Stimulated activated CD4-positive, alpha-beta T cell treated with anti-CD3 and anti-CD28 coated beads, Interleukin-2, amount 100 ng/mL, for 48 hours (primary cell): ENCODE data around the gene MAN1A2.

Experiments
- DNase-seq, 2 donors: peaks; one replicate each; pipeline ENCODE4 v3.0.0-alpha.2; 2020

MAN1A2 gene

DNA sequence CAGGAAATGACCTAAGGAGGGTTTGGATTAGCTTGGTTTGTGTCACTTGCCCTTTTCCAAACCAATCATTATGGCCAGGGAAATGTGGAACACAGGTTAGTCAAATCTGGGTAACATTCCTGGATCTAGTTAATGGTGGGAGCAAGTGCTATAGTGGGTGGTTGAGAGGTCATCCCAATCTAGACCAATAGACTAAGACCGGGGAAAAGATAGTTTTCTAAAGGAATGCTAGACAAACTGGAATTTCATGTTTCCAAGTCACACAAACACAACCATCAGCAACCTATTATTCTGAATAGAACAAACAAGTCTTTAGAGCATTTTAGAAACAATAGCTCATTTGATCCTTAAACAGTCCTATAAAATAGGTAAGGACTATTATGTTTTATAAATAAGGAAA is 4.3 kb upstream of the MAN1A2 start:
- no peak for DNase-seq

DNA sequence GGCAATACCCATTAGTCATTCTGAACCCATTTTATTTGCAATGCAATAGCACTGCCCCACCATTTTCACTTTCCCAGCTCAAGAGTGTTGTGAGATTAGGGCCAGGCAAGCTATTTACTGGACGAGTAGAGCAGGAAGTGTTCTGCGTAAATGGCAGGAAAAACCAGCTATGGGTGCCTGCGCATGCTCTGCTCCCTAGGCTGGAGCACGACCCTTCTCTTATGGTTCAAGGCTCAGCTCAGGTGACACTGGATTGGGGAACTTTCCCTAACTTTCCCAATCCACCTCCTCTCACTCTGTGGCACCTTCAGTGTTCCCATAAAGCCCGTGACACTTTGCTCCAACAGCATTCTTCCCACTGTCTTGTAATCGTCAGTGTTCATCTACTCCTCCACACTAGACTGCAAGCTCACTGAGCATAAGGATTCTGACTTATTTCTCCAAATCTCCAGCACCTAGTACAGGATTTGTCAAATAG is 3.6 kb upstream of the MAN1A2 start:
- no peak for DNase-seq

DNA sequence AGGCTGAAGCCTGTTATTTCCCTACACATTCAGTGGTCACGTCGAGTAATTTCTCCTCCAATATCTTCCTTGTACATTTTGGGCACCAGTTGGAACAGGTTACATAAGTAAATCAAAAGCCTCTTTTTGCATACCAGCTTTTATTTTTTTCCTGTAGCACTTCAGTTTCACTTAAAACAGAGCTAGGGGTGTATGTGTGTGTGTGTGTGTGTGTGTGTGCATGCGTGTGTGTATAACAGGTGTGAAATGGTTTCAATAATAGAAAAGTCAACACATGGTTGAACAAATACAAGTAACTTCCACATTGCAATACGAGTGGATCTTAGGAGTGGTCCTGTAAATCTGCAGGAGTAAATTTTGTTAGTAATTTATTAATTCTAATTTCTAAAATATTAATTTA is 3.0 kb upstream of the MAN1A2 start:
- no peak for DNase-seq

DNA sequence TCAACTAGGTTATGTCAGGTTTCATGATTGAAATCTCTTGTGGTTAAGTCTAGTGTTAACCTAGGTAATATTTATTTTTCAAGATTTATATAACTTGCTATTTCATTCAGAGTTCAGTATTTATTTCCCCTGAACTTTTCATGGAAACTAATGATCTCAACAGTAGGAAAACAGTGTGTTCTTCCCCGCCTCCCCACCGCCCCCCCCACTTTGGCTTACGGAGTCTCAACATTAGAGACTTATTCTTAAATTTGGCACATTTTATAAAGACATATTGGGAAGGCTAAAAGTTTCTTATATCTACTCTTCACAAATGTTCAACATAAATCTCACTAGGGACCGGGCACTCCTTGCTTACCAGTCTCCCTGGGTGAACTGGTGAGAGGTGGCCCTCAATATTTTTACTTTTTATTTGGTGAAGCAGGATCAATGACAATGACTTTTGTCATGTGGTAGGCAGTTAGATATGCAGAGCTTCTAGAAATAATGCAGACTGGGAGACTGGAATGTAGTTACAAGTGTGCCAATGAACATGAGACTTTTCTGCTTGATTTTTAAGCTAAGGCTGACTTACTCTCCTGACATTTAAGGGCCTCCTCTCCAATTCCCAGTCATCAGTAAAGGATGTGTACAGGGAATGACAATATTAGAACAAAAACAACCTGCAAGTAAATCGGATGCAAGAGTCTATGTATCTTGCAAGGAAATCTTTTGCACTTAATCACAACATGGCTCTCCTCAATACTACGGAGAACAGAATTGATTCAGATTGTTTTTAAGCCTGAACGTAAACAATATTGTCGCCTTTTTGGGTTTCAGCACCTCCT is 1.7 kb upstream of the MAN1A2 start:
- DNase-seq, result no peak

DNA sequence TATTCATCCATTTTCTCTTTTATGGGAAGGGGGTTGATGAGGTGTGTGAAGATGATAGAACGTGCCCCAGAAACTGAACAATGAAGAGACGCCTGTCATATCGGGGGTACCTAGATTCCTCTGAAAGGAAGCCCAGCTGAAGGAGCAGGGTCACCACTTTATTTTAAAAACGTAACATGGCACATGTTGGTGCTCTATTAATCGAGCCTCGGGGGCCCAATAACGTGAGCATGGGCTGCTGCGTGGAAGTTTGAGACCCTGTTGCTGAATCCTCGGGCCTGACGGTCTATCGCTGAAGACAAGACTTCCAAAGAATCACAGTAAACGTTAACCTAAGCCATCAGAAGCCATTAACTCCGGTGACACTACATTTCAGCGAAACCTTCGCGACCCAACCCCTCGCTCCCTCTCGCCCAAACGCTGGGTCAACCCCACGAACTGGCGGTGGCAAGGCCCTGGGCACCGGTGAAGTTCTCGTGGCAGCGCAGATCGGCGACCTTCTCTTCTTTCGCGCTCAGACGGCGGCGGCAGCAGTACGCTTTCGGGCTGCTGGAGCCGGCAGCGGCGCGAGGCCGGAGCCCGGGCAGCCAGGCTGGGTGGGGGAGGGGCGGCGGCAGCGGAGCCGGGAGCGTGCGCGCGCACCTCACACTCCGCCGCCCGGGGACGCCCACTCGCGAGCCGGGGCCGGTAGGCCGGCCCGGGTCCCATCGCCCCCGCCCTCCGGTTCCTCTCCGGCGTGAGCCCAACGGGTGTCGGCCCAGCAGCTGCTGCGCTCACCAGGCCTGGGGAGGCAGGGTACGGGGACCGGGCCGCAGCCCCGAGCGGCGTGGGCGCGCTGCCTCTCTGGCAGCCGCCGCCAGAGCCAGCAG is 838 bp upstream of the MAN1A2 start:
- peak; percentile 68 to 81 for DNase-seq

DNA sequence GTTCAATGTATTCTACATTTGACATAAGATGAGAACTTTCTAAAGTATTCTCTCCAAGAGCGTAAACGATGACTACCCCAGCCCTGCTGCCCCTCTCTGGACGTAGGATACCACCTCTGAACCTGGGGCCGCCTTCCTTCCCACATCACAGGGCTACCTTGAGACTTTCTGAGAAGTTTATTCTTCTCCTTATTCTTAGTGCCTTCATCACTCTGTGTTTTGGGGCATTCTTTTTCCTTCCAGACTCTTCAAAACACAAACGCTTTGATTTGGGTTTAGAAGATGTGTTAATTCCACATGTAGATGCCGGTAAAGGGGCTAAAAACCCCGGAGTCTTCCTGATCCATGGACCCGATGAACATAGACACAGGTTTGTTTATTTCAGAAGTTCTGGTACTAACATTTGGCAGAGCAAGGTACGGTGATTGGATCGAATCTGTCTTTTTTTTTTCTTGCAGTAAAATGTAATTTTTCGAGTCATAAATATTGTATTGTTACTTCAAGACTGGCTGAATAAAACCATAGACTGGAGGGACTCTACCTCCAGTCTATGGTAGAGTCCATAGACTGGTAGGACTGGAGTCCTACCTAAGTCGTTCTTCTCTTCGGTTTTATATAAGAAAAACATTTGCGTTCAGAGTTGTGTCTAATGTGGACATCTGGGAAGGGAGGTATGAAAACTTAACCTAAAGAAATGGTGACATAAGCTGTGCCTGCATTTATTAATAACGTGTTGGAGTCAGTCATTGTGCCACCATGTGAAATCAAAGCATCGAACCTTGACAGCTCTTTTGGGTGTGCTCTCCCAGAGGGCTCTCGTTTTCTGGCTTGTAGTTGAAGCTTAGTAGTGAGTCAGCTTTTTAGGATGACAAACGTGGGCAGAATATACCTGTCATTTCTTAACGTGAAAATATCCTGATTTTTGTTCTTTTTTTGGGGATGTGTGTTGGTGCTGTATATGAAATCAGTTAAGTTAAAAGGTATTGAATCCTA is 1.2 kb downstream of the MAN1A2 start:
- no peak for DNase-seq

DNA sequence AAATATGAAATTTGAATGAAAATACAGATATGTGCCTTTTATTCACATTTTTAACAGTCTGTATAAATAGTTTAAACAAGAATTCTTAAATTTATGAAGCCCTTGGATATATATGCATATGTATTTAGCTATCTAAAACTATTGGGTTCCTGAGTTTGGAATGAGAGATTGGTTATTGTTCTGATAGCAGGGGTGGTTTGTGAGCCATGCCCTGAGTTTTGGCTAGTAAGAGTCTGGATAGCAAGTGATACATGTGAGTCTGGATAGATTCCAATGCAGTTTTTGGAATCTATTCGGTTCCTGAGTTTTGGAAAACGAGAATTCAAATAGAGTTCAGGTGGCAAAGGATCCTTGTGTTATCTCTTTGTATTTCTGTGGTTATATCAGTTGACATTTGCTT is 2.8 kb downstream of the MAN1A2 start:
- no peak for DNase-seq

DNA sequence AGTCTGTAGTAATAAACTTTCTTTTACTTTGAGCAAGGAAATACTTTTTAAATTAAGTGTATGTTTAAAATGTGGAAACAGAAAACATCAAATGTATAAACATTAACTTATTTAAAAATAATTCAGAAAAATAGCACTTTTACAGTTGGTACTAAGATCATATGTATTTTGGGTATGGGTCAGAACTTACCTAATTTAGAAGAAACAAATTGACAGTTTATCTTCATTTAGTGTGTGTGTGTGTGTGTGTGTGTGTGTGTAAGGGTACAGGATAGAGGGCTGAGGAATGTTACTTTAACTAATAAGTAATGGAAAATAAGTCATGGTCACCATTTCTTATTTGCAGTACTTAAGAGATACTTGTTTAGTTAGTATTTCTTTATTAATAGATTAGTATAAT is 3.3 kb downstream of the MAN1A2 start:
- DNase-seq, result no peak

DNA sequence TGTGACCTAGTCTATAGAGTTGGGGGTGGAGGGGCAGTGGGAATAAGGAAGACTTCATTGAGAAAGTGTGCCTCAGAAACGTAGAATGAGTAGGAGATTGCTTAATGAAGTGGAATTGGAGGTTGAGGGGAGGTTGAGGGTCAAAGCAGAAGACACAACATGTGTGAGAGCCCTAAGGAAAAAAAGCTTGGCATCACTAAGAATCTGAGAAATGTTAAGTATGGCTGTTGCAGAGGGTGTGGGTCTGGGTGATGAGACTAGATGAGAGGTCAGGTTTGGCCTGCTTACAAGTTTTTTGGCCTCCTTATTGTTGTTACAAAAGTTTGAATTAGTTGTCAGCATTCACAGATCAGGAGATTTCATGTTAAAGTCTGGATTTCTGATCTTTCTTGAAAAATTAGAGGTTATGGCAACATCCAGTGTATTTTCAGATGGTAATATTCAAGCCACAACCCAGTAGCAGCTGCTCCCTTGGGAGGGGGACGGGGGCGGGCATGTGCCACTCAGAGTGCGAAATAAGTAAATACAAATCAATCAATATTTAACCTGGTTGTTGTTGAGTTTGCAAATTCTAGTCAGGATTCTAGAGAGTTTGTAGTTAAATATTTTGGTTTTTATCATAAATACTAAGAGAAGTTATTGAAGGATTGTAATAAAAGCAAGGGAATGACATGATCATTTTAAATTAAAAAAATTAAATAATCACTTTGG is 4.3 kb downstream of the MAN1A2 start:
- DNase-seq, result no peak

DNA sequence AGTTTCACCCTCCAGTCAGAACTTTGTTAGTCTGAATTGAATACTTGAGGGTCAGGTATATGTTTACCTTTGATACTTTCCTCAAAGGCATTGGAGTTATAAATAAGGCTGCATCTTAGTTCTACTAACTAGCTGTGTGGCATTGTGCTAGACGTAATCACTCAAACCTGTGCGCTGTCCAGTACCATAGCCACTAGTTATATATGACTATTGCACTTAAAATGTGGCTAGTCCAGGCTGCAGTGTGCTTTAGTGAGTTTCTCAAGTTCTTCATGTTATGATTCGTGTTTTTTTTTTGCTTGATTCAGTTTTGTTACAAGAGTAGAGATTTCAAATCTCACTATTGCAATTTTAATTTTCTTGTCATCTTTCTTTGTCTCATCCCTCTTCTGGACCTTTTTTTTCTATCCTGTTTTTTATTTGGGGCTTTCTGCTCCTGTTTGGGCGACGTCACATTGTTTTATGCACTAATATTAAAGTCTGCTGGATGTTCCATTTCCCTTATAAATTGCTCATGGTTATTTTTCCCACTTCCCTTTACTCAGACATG is 5.7 kb downstream of the MAN1A2 start:
- no peak for DNase-seq

DNA sequence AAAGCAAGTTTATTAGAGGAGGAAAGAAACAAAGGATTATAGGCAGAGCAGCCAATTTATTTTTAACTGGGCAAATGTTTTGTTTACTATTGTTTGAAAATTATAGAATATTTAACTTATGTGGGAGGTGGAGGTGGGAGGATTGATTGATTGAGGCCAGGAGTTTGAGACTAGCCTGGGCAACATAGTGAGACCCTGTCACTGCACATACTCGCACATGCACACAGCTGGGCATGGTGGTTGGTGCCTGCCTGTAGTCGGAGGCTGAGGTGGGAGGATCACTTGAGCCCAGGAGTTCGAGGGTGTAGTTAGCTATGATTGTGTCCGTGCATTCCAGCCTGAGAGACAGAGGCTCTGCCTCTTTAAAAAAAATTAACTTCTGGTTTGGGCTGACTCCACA is 6.7 kb downstream of the MAN1A2 start:
- no peak for DNase-seq

DNA sequence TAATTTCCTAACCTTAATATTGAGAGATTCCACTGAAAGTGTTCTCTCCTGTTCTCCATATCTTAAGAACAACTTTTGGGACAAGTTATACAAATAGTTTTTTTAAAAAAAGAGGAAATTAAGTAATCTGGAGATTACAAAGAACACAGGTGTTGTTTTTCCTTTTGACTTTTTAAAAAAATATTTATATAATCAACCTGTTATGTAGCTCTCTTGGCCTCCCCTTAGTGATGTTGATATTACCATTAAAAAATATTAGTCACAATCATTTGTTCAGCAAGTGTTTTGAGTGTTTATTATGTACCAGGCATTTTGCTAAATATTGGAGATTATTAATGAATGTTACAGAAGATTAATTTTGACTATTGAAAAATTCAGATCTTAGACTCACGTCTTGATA is 8.1 kb downstream of the MAN1A2 start:
- DNase-seq, result no peak

DNA sequence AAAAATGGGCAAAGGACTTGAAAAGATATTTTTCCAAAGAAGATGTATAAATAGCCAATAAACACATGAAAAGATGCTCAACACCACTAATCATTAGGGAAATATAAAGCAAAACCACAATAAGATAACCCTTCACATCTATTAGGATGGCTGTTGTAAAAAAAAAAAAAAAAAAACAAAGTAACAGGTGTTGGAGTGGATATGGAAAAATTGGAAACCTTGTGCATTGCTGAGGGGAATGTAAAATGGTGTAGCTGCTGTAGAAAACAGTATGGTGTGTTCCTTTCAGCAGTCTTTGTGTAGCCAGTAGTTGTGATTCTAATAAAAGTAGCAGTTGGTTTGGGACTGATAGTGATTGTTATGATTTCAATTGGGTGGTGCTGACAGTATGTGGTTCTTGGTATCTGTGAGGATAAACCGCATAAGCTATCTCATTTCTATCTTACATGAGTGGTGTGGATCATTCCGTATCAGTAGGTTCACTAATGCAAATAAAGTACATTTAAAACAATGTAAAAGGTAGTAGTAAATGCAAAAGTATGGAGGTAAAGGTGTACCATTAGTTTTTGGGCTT is 19.9 kb downstream of the MAN1A2 start:
- no peak for DNase-seq

DNA sequence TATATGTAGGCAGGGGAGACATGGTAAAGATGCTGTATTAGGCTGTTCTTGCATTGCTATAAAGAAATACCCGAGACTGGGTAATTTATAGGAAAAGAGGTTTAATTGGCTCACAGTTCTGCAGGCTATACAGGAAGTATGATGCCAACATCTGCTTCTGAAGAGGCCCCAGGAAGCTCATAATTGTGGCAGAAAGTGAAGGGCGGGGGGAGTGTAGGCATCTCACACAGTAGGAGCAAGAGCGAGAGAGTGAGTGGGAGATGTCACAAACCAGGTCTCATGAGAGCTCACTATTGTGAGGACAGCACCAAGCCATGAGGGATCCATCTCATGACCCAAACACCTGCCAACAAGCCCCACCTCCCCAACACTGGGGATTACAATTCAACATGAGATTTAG is 21.1 kb downstream of the MAN1A2 start:
- DNase-seq, result no peak

DNA sequence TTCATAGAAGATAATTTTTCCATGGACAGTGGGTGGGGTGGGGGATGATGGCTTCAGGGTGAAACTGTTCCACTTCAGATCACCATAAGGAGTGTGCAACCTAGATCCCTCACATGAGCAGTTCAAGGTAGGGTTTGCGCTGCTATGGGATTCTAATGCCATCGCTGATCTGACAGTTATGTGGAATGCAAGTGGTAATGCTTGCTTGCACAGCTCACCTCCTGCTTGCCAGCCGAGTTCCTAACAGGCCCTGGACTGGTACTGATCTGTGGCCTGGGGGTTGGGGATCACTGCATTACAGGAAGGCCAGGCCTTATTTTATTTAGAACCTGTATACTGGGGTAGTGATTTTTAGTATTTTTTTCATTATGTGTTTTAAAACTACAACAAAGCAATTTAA is 22.0 kb downstream of the MAN1A2 start:
- DNase-seq, result no peak

DNA sequence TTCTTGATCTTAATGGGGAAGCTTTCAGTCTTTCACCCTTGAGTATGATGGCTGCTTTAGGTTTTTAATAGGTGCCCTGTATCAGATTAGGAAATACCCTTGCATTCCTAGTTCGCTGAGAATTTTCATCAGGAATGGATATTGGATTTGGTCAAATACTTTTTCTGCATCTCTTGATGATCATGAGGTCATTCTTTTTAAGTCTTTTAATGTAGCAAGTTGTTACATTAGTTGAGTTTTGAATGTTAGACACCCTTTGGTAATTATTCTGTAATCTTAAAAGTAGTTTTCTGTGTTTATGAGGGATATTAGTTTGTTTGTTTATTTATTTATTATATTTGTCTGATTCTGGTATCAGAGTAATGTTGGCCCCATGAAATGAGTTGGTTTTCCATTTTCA is 22.5 kb downstream of the MAN1A2 start:
- no peak for DNase-seq

DNA sequence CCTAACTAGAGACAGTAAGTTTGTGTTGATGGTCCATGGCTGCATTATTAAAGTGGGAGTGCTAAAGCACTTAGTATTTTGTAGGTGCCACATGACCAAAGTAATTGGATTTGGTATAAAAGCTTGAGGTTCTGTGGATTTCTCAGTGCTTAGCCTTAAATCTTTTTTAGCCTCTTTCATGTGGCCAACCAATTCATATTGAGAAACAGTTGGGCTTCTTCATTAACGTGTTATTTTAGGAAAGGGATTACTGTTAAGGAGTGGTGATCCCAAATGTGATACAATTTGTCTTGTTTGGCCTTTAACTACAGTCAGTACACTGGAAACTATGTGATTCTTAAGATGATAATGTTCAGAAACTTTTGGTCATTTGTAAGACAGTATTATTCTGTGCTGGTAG is 25.5 kb downstream of the MAN1A2 start:
- DNase-seq, result no peak

DNA sequence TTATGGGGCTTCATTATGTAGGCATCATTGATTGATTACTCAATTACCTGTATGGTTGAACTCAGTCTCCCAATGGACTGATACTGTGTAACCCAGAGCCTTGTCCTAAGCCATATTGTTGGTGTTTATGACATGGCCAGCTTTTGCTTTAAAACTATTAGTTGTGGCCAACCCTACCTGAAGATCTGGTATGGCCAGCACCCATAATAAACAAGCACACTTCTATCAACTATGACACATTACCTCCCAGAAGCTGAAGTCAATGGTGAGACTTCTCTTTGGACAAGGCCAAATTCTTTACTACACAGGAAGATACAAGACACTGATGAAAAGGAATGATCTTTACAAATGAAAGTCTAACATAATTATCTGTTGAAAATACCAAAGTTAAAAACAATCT is 28.8 kb downstream of the MAN1A2 start:
- DNase-seq, result no peak

DNA sequence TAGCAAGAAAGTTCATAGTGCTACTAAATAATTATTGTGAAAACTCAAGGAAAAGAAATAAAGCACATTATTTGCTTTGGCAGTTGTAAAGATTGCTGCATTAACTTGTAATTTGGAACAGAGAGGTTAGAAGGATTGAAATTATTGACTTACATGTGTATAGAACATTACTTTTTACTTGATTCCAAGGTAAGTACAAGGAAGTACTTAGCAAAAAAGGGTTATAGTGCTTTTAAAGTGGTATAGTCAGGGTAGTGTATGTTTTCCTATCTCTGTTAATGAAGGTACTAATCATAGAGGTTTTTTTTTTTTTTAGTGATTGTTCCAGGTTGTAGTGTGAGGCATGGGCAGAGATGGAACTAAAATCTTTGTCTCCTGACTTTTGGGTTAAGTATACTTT is 29.4 kb downstream of the MAN1A2 start:
- no peak for DNase-seq

DNA sequence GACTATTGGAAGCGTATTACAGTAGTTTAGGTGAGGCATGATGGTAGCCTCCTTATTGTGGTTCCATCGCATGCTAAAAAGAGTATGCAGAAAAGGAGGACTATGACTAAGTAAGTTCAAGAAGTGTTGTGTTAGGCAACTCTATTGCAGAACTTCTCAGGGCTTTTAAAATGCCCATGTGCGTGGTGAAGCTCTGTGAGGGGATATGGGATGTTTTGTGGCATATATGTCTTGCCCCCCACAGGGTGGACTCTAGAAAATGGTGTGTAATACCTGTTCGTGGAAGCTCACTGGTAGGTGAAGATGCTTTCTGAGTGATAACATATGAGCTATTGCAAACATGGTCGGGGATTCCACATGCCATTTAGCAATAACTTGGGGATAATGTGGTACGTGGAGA is 31.7 kb downstream of the MAN1A2 start:
- no peak for DNase-seq

DNA sequence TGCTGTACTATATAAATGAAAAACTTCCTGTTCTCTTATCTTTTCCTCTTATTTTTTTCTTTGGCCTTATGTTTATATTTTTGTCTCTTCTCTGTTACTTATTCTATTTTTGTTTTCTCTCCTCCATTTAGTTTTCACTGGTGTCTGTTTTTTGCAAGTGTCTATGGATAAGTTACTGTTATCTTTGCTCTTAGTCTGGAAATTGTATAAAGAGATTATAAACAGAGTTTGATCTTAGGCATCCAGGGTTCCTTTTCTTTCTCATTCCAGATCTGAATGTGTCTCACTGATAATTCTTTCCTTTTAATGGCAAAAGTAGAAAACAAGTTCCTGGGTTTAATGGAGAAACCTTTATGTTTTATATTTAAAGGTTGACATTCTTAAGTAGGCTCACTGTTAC is 34.5 kb downstream of the MAN1A2 start:
- no peak for DNase-seq

DNA sequence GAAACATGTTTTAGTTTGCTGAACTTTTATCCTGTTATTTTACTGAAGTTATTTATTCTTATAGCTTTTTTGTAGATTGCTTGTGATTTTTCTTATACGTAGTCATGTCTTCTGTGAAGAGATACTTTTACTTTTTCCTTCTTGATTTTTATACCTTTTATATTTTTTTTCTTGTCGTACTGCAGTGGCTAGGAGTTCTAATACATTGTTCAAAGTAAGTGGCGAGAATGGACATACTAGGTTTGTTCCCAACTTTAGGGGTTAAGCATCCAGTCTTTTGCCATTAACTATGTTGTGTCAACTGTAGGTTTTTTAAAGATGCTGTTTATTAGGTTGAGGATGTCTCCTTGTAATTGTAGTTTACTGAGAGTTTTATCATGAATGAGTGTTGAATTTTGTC is 36.3 kb downstream of the MAN1A2 start:
- no peak for DNase-seq
